ENCODE results near the gene MARK4. TPM values are rescaled to one million over a fixed set of nuclear protein-coding genes. Genes with fewer than 3 reads are reported as not detected.
"Not testable (repeated sequence)": the region's sequence is repeated elsewhere in the genome, so short reads cannot be mapped to it uniquely, and the experiment has no call there.

The MARK4 gene
- polyA plus RNA-seq, 2 donors, result 11.9 to 15.9 TPM

GRCh38 chr19:45265375-45265774, 14.3 kb downstream of the MARK4 start:
- Histone ChIP-seq H3K4me3 (ENCODE audit: low read depth in 1 of 2, low read length in 2 of 2) (no peak overlapping the region), H3K36me3 (ENCODE audit: control insufficient read depth in 2 of 2, insufficient read depth in 2 of 2, low read length in 1 of 2) (peaks cover 3 to 10% of the 10 kb centered on the region in 2 donors), H3K27ac (ENCODE audit: low read depth in 2 of 2, low read length in 1 of 2) (no peak overlapping the region), H3K9me3 (ENCODE audit: control insufficient read depth in 2 of 2, insufficient read depth in 1 of 2, low read depth in 1 of 2, low read length in 1 of 2) (no peaks in the 10 kb centered on the region), H3K4me1 (ENCODE audit: control insufficient read depth in 2 of 2, insufficient read depth in 2 of 2, low read length in 1 of 2) (no peaks in the 10 kb centered on the region), H3K27me3 (ENCODE audit: control insufficient read depth in 1 of 2, insufficient read depth in 2 of 2, low read length in 2 of 2) (no peaks in the 10 kb centered on the region)
- 90% methylated on average over 5 of the region's 5 CpGs for WGBS, 2 donors

DNA sequence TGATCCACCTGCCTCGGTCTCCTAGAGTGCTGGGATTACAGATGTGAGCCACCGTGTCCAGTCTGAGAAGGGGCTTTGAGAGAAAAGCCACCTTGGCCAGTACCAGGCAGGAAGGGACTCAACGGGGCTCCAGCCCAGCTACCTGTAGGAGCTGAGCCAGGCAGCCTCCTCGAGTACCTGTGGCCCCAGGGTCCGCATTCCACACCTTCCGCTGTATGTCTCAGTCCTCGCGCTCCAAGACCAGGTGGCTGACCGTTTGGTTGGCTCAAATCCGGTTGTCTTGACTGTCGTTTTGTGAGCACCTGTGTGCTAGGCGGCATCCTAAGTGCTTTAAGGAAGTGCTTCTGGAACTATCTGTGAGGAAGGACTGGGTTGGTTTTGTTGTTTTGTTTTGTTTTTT, 16.2 kb downstream of the MARK4 start:
- Histone ChIP-seq H3K36me3 (ENCODE audit: control insufficient read depth in 2 of 2, insufficient read depth in 2 of 2, low read length in 1 of 2) (peaks cover 3 to 14% of the 10 kb centered on the region in 2 donors), H3K27ac (ENCODE audit: low read depth in 2 of 2, low read length in 1 of 2) (no peak overlapping the region), H3K9me3 (ENCODE audit: control insufficient read depth in 2 of 2, insufficient read depth in 1 of 2, low read depth in 1 of 2, low read length in 1 of 2) (no peaks in the 10 kb centered on the region), H3K27me3 (ENCODE audit: control insufficient read depth in 1 of 2, insufficient read depth in 2 of 2, low read length in 2 of 2) (no peaks in the 10 kb centered on the region), H3K4me1 (ENCODE audit: control insufficient read depth in 2 of 2, insufficient read depth in 2 of 2, low read length in 1 of 2) (no peaks in the 10 kb centered on the region), H3K4me3 (ENCODE audit: low read depth in 1 of 2, low read length in 2 of 2) (no peak overlapping the region)
- 89% methylated on average over 12 of the region's 12 CpGs for WGBS, 2 donors

DNA sequence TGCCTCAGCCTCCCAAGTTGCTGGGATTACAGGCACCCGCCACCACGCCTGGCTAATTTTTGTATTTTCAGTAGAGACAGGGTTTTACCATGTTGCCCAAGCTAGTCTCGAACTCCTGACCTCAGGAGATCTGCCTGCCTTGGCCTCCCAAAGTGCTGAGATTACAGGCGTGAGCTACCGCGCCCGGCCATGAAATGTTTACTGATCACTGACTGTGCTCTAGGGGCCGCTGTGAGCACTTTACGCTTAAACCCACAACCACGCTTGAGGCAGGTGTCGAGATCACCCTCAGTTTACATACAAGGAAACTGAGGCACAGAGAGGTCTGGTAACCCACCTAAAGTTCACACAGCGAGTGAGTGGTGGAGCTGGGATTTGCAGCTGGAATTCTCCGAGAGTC, 18.9 kb downstream of the MARK4 start:
- not testable (repeated sequence) for H3K27ac ChIP-seq (ENCODE audit: low read depth in 2 of 2, low read length in 1 of 2); H3K27me3 ChIP-seq (ENCODE audit: control insufficient read depth in 1 of 2, insufficient read depth in 2 of 2, low read length in 2 of 2); H3K9me3 ChIP-seq (ENCODE audit: control insufficient read depth in 2 of 2, insufficient read depth in 1 of 2, low read depth in 1 of 2, low read length in 1 of 2); H3K4me1 ChIP-seq (ENCODE audit: control insufficient read depth in 2 of 2, insufficient read depth in 2 of 2, low read length in 1 of 2); H3K4me3 ChIP-seq (ENCODE audit: low read depth in 1 of 2, low read length in 2 of 2)
- WGBS, 2 donors, result 94% methylated on average over 13 of the region's 13 CpGs
- H3K36me3 ChIP-seq (ENCODE audit: control insufficient read depth in 2 of 2, insufficient read depth in 2 of 2, low read length in 1 of 2), result peaks cover 0 to 20% of the 10 kb centered on the region in 2 donors

DNA sequence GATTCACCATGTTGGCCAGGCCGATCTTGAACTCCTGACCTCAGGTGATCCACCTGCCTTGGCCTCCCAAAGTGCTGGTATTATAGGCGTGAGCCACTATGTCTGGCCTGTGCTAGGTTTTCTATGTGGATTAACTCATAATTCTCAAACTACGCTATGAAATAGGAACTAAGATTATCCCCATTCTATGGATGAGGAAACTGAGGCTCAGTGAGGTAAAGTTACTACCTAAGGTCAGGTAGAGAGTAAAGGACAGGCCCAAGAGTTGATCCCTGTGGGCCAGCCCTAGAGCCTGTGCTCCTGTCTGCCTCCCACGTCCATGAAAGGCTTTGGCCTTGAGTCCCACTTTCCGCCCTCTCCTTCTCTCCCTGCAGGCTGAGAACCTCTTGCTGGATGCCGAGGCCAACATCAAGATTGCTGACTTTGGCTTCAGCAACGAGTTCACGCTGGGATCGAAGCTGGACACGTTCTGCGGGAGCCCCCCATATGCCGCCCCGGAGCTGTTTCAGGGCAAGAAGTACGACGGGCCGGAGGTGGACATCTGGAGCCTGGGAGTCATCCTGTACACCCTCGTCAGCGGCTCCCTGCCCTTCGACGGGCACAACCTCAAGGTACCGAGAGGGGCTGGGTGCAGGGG, 20.1 kb downstream of the MARK4 start:
- Histone ChIP-seq H3K36me3 (ENCODE audit: control insufficient read depth in 2 of 2, insufficient read depth in 2 of 2, low read length in 1 of 2) (peaks cover 0 to 22% of the 10 kb centered on the region in 2 donors), H3K4me3 (ENCODE audit: low read depth in 1 of 2, low read length in 2 of 2) (no peak overlapping the region), H3K27me3 (ENCODE audit: control insufficient read depth in 1 of 2, insufficient read depth in 2 of 2, low read length in 2 of 2) (no peaks in the 10 kb centered on the region), H3K27ac (ENCODE audit: low read depth in 2 of 2, low read length in 1 of 2) (no peak overlapping the region), H3K4me1 (ENCODE audit: control insufficient read depth in 2 of 2, insufficient read depth in 2 of 2, low read length in 1 of 2) (no peaks in the 10 kb centered on the region), H3K9me3 (ENCODE audit: control insufficient read depth in 2 of 2, insufficient read depth in 1 of 2, low read depth in 1 of 2, low read length in 1 of 2) (no peaks in the 10 kb centered on the region)
- WGBS, 2 donors, result 85 to 90% methylated on average over 21 of the region's 21 CpGs

DNA sequence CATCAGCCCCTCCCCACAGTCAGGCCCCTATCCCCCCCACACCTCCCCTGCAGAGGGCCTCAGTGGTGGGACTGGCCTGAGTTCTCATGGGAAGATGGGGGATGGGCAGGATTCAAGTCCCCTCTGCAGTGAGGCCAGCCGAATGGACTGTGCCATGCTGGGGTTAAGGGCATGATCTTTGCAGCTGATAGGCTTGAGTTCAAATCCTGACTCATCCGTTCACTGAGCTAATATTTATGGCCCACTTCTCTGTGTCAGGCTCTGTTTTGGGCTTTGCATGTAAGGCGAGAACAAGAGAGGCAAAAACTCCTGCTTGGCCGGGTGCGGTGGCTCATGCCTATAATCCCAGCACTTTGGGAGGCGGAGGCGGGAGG, 20.7 kb downstream of the MARK4 start:
- Histone ChIP-seq H3K4me3 (ENCODE audit: low read depth in 1 of 2, low read length in 2 of 2) (no peak overlapping the region), H3K4me1 (ENCODE audit: control insufficient read depth in 2 of 2, insufficient read depth in 2 of 2, low read length in 1 of 2) (no peaks in the 10 kb centered on the region), H3K27me3 (ENCODE audit: control insufficient read depth in 1 of 2, insufficient read depth in 2 of 2, low read length in 2 of 2) (no peaks in the 10 kb centered on the region), H3K36me3 (ENCODE audit: control insufficient read depth in 2 of 2, insufficient read depth in 2 of 2, low read length in 1 of 2) (peaks cover 0 to 22% of the 10 kb centered on the region in 2 donors), H3K9me3 (ENCODE audit: control insufficient read depth in 2 of 2, insufficient read depth in 1 of 2, low read depth in 1 of 2, low read length in 1 of 2) (no peaks in the 10 kb centered on the region), H3K27ac (ENCODE audit: low read depth in 2 of 2, low read length in 1 of 2) (no peak overlapping the region)
- 80 to 82% methylated on average over 7 of the region's 7 CpGs for WGBS, 2 donors

GRCh38 chr19:45273521-45273855, 22.4 kb downstream of the MARK4 start:
- H3K36me3 ChIP-seq (ENCODE audit: control insufficient read depth in 2 of 2, insufficient read depth in 2 of 2, low read length in 1 of 2), result peaks cover 0 to 30% of the 10 kb centered on the region in 2 donors
- no peak overlapping the region for H3K27ac ChIP-seq (ENCODE audit: low read depth in 2 of 2, low read length in 1 of 2)
- no peaks in the 10 kb centered on the region for H3K27me3 ChIP-seq (ENCODE audit: control insufficient read depth in 1 of 2, insufficient read depth in 2 of 2, low read length in 2 of 2)
- 88 to 90% methylated on average over 14 of the region's 14 CpGs for WGBS, 2 donors
- no peaks in the 10 kb centered on the region for H3K4me1 ChIP-seq (ENCODE audit: control insufficient read depth in 2 of 2, insufficient read depth in 2 of 2, low read length in 1 of 2)
- no peaks in the 10 kb centered on the region for H3K9me3 ChIP-seq (ENCODE audit: control insufficient read depth in 2 of 2, insufficient read depth in 1 of 2, low read depth in 1 of 2, low read length in 1 of 2)
- H3K4me3 ChIP-seq (ENCODE audit: low read depth in 1 of 2, low read length in 2 of 2), result no peak overlapping the region

GRCh38 chr19:45275370-45275971, 24.4 kb downstream of the MARK4 start:
- WGBS, 2 donors, result 72 to 77% methylated on average over 12 of the region's 12 CpGs
- no peaks in the 10 kb centered on the region for H3K9me3 ChIP-seq (ENCODE audit: control insufficient read depth in 2 of 2, insufficient read depth in 1 of 2, low read depth in 1 of 2, low read length in 1 of 2)
- H3K4me3 ChIP-seq (ENCODE audit: low read depth in 1 of 2, low read length in 2 of 2), result no peak overlapping the region
- no peak overlapping the region for H3K27ac ChIP-seq (ENCODE audit: low read depth in 2 of 2, low read length in 1 of 2)
- H3K4me1 ChIP-seq (ENCODE audit: control insufficient read depth in 2 of 2, insufficient read depth in 2 of 2, low read length in 1 of 2), result no peaks in the 10 kb centered on the region
- H3K27me3 ChIP-seq (ENCODE audit: control insufficient read depth in 1 of 2, insufficient read depth in 2 of 2, low read length in 2 of 2), result no peaks in the 10 kb centered on the region
- peaks cover 0 to 31% of the 10 kb centered on the region in 2 donors for H3K36me3 ChIP-seq (ENCODE audit: control insufficient read depth in 2 of 2, insufficient read depth in 2 of 2, low read length in 1 of 2)

DNA sequence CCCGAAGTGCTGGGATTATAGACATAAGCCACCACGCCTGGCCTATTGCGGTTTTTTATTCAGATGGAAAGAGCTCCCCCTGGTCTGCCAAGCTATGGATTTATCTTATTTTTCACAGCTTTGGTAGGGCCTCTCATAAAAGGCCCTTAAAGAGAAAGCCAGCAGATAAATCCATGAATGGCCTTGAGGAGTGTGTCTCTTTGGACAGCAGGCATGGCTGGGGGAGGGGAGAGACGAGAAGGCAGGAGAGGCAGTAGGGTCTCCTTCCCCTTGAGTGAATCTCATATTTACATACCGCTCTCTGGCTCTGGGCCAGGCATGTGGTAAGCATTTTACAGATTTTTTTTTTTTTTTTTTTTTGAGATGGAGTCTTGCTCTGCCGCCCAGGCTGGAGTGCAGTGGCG, 25.2 kb downstream of the MARK4 start:
- H3K9me3 ChIP-seq (ENCODE audit: control insufficient read depth in 2 of 2, insufficient read depth in 1 of 2, low read depth in 1 of 2, low read length in 1 of 2), result no peaks in the 10 kb centered on the region
- H3K27ac ChIP-seq (ENCODE audit: low read depth in 2 of 2, low read length in 1 of 2), result no peak overlapping the region
- no peaks in the 10 kb centered on the region for H3K27me3 ChIP-seq (ENCODE audit: control insufficient read depth in 1 of 2, insufficient read depth in 2 of 2, low read length in 2 of 2)
- H3K4me1 ChIP-seq (ENCODE audit: control insufficient read depth in 2 of 2, insufficient read depth in 2 of 2, low read length in 1 of 2), result no peaks in the 10 kb centered on the region
- peaks cover 0 to 30% of the 10 kb centered on the region in 2 donors for H3K36me3 ChIP-seq (ENCODE audit: control insufficient read depth in 2 of 2, insufficient read depth in 2 of 2, low read length in 1 of 2)
- WGBS, 2 donors, result 70 to 74% methylated on average over 6 to 7 of the region's 7 CpGs
- H3K4me3 ChIP-seq (ENCODE audit: low read depth in 1 of 2, low read length in 2 of 2), result no peak overlapping the region

DNA sequence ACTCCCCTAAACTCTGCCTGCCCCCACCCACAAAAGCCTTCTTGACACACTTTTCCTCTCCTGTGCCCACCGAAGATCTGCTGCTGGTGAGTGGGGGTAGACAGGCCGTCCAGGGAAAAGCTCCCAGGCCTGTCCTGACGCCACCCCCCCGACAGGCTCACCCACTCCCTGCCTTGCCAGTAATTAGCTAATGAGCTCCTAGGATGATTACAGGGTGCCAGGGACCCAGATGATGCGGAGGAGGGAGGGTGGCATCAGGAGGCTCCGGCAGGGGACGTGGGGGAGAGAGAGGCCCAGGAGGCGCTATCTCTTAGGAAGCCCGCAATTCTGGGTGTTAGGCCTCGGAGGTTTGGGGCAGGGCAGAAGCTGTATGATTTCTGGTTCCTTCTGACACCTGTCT, 27.0 kb downstream of the MARK4 start:
- Histone ChIP-seq H3K4me3 (ENCODE audit: low read depth in 1 of 2, low read length in 2 of 2) (no peak overlapping the region), H3K27me3 (ENCODE audit: control insufficient read depth in 1 of 2, insufficient read depth in 2 of 2, low read length in 2 of 2) (no peaks in the 10 kb centered on the region), H3K4me1 (ENCODE audit: control insufficient read depth in 2 of 2, insufficient read depth in 2 of 2, low read length in 1 of 2) (no peaks in the 10 kb centered on the region), H3K9me3 (ENCODE audit: control insufficient read depth in 2 of 2, insufficient read depth in 1 of 2, low read depth in 1 of 2, low read length in 1 of 2) (no peaks in the 10 kb centered on the region), H3K27ac (ENCODE audit: low read depth in 2 of 2, low read length in 1 of 2) (no peak overlapping the region), H3K36me3 (ENCODE audit: control insufficient read depth in 2 of 2, insufficient read depth in 2 of 2, low read length in 1 of 2) (peaks cover 0 to 23% of the 10 kb centered on the region in 2 donors)
- WGBS, 2 donors, result 90 to 94% methylated on average over 10 of the region's 10 CpGs

DNA sequence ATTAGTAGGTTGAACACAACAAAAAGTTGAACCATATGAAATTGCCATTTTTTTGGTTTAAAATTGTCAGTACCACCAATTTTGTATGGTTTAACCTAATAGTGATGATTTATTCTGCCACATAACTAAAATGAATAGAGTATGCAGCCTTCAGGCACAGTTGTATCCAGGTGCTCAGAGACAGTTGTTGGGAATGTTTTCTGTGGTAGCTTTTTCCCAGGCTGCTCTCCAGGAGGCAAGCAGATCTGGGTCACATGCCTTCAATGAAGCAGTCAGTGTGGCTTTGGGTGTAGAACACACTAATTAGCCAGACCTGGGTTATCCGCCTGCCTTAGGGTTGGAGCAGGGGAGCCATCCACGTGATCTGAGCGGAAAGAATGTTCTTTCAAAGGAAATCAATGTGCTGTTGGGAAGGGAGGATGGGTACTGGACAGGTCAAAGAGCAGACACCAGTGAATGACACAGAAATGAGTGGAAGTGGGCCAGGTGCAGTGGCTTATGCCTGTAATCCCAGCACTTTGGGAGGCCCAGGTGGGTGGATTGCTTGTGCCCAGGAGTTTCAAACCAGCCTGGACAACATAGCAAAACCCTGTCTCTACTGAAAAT, 28.6 kb downstream of the MARK4 start:
- H3K4me3 ChIP-seq (ENCODE audit: low read depth in 1 of 2, low read length in 2 of 2), result no peak overlapping the region
- no peaks in the 10 kb centered on the region for H3K9me3 ChIP-seq (ENCODE audit: control insufficient read depth in 2 of 2, insufficient read depth in 1 of 2, low read depth in 1 of 2, low read length in 1 of 2)
- no peaks in the 10 kb centered on the region for H3K4me1 ChIP-seq (ENCODE audit: control insufficient read depth in 2 of 2, insufficient read depth in 2 of 2, low read length in 1 of 2)
- H3K36me3 ChIP-seq (ENCODE audit: control insufficient read depth in 2 of 2, insufficient read depth in 2 of 2, low read length in 1 of 2), result peaks cover 0 to 18% of the 10 kb centered on the region in 2 donors
- H3K27ac ChIP-seq (ENCODE audit: low read depth in 2 of 2, low read length in 1 of 2), result no peak overlapping the region
- no peaks in the 10 kb centered on the region for H3K27me3 ChIP-seq (ENCODE audit: control insufficient read depth in 1 of 2, insufficient read depth in 2 of 2, low read length in 2 of 2)
- 92 to 93% methylated on average over 3 of the region's 3 CpGs for WGBS, 2 donors

All from esophagus (tissue), 2 donors.